ENCODE measurements around the gene CAMP.
"Not testable (repeated sequence)": the region's sequence is repeated elsewhere in the genome, so short reads cannot be mapped to it uniquely, and the experiment has no call there.

CAMP gene

DNA sequence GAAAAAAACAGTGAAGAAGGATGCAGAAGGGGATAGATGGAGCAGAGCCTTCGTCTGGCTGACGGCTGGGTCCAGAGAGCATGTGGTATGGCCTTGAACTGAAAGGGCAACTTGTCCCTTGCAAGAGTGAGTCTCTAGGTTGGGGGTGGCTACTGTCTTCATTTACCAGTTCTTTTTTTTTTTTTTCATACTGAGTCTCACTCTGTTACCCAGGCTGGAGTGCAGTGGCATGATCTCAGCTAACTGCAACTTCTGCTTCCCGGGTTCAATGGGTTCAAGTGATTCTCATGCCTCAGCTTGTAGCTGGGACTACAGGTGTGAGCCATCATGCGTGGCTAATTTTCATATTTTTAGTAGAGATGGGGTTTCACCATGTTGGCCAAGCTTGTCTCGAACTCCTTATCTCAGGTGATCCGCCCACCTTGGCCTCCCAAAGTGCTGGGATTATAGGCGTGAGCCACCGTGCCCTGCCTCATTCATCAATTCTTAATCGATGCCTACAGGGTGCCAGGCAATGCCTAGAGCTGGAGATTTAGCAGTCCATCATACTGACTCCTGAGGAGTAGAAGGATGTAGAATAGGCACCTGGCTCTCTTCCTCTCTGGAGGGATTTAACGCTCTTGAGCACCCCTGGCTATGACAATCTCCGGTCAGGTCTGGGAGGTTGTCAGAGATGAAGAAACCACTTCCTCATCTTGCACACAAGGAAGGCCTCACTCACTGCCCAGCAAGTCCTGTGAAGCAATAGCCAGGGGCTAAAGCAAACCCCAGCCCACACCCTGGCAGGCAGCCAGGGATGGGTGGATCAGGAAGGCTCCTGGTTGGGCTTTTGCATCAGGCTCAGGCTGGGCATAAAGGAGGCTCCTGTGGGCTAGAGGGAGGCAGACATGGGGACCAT is at the start of gene CAMP:
TSS of gene CAMP (plus strand) at position 880 of the 898 bp plus-strand sequence. CDS start at position 897, 17 bp downstream.
- peak; percentile 27 for DNase-seq (ENCODE audit: low read depth)

GRCh38 chr3:48178072-48178471 is 45.2 kb upstream of the CAMP start:
- DNase-seq (ENCODE audit: low read depth), result no peak

GRCh38 chr3:48180021-48180420 is 43.3 kb upstream of the CAMP start:
- DNase-seq (ENCODE audit: low read depth), result no peak

DNA sequence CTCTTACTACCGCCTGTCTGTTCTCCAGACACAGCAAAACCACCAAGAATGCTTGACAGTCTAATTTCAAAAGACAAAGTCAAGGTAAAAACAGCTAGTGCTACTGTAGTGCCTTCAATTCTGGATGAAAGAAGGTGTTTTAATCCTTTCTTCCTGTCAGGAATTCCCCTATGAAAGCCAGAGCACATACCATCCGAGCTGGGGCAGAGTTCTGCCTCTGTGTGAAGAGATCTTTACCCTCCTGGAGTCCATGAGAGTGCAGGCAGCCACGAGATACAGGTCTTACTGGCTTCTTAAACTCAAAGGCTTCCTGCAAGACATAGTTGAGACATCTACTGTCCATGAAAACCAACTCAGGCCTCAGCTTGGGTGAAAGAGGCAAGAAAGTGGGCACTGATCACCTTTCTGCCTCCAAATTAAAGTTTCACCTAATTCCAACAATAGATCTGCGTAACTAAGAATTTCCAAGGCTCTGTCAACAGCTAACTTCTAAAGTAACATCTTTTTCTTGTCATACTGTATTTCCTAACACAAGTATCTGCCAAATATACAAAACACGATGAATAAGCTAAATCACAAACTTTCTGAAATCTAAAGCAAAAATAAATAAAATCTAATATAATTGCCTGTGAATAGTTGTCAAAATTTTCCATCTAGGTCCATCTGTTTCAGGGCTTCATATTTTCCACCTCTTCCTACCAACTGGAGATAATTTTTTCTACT is 42.6 kb upstream of the CAMP start:
- no peak for DNase-seq (ENCODE audit: low read depth)

DNA sequence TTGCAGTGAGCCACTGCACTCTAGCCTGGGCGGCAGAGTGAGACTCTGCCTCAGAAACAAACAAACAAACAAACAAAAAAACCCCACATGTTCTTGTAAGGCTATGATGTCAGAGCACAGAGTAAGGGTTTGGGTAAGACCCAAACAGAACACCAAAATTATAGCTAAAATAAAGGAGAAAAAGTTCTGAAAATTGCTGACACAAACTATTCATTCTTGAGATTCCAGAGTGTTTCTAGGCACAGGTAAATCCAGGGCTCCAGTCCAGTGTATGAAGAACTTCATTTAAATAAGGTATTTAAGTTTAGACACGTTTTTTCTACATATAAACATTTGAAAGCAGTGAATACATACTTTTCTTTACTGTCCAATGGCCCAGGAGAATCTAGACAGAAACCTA is 39.0 kb upstream of the CAMP start:
- no peak for DNase-seq (ENCODE audit: low read depth)

GRCh38 chr3:48185129-48185528 is 38.2 kb upstream of the CAMP start:
- no peak for DNase-seq (ENCODE audit: low read depth)

DNA sequence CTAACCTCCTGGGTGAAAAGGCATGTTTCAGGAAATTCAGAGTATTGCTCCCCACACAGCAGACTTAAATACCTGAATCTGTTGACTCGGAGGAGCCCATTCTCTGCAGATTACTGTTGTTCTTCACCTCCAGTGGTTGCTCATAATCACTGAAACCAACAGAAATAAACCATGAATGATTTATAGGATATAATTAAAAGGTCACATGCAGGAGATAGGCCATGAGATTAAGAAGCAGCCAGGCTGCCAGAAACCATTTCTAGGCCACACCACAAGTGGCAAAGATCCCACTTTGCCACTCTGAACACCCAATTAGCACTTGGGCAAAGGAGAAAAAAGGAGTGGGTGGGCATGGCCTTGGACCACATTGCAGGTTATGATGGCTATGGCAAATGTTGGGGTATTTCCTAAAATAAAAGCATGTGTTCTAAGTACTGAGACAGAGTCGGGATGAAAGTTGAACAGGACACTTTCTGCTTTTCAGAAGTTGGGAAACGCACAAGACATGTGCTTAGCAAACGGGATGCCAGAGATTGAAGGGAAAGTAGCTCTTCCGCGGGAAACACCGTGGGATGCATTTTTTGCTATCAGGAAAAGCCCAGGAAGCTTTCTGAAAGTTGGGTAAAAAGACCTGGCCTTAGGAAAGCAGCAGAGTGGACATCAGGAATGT is 36.5 kb upstream of the CAMP start:
- peak; percentile 24 for DNase-seq (ENCODE audit: low read depth)

DNA sequence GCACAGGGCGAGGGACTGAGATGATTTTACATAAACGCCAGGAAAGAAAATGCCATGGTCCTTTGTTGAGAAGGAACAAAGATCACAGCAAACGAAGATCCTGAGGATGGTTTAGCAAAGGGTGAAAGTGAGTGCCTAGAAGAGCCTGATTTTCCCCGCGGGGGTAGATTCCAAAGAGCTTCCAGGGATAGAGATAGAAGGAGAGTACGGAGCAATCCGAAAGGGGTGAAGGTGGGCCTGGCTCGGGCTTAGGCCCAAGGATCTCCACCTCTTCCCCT is 36.1 kb upstream of the CAMP start:
- DNase-seq (ENCODE audit: low read depth), result no peak

- DNase-seq (ENCODE audit: low read depth), result peak; percentile 71
Measured at GRCh38 chr3:48187579-48188265, 35.6 kb upstream of the CAMP start.

DNA sequence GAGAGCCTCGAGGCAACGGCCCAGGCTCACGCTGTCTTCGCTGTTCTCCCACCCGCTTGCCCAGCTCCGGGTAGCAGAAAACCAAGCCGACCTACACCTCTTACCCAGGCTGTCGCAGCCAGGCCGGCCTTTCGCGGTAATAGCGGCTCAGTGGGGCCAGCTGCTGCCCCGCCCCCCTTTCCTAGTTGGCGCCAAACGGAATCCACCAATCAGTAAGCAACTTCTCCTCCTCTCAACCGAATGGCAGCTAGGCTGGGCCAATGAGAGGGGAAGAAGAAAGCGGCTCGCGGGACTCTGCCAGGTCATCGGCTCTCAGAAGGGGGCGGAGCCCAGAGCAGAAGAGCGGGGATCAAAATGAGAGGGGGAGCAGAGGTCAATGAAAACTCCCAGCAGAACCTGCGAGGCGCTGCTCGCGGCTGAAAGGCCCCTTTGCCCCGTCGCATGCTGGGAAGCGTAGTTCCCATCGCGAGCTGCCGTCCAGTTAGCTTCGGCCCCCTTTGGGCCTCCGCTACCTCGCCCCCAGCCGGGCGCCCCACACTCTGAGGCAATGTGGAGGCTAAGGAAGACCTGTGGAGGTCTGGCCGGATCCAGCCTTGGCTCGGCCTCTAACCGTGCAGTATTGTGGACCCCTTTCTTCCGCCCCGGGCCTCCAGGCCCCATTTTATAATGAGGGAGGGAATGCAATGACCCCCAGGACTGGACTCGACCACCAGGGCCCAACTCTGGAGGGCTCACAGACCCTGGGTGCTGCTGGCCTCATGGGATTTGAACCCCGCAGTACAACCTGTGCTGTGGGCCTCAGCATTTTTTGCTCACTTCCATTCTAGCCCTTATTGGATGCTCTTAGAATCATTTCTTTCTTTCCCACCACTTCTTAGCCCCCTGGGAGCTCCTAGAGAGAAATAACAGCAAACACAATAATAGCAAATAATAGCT is 34.8 kb upstream of the CAMP start, which contains the start of gene CDC25A:
TSS of gene CDC25A (minus strand) at position 152 of the 936 bp plus-strand sequence. CDS start 470 bp downstream, outside the sequence.
- DNase-seq (ENCODE audit: low read depth), result peak; percentile 98

GRCh38 chr3:48189321-48189720 is 34.0 kb upstream of the CAMP start:
- DNase-seq (ENCODE audit: low read depth), result no peak

DNA sequence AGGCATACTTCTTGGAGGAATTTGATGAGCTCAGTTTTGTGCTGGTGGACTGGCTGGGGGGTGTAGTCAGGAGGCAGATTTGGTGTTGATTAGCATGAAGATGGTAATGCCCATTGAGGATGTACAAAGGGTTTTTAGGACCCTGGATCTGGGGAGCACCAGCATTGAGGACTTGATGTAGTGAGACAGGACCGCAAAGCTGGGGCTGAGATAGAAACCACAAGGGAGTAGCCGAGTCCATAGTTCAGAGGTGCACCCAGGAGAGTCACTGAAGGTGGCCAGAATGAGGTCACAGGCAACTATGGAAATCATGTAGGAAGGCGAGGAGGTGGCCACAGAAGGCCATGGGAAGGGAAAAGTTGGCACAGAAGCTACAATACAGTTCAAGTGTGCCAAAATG is 32.4 kb upstream of the CAMP start:
- DNase-seq (ENCODE audit: low read depth), result no peak

DNA sequence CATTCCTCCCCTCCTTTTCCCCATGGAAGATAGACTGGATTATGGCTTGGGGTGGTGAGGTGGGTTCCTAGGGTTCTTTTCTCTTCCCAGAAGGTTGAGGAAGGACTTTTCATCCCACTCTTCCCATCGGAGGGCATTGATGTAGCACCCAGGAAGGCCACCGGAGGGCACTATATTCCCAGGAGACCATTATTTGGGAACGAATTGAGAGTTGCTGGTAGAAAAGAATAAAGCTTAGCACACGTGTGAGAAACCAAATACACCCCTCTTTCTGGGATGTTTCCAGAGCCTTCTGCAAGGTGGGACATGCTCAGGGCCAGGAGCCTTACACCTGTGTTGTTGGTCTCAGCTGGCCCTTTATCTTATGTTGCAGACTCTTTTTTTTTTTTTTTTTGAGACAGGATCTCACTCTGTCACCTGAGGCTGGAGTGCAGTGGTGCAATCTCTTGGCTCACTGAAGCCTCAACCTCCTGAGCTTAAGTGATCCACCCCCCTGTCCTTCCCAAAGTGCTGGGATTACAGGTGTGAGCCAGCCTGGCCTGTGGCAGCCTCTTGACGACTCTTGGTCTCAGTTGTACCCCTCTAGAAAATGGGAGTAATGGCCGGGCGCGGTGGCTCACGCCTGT is 28.7 kb upstream of the CAMP start:
- peak; percentile 35 for DNase-seq (ENCODE audit: low read depth)

- DNase-seq (ENCODE audit: low read depth), result no peak
Measured at GRCh38 chr3:48196611-48197010, 26.7 kb upstream of the CAMP start.

GRCh38 chr3:48199117-48199516 is 24.2 kb upstream of the CAMP start:
- no peak for DNase-seq (ENCODE audit: low read depth)

DNA sequence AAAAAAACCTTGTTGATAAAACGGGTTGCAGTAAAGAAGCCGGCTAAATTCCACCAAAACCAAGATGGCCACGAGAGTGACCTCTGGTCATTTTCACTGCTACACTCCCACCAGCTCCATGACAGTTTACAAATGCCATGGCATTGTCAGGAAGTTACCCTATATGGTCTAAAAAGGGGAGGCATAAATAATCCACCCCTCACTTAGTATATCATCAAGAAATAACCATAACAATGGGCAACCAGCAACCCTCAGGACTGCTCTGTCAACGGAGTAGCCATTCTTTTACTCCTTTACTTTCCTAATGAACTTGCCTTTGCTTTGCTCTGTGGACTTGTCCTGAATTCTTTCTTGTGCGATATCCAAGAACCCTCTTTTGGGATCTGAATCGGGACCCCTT is 20.7 kb upstream of the CAMP start:
- DNase-seq (ENCODE audit: low read depth), result no peak

GRCh38 chr3:48208076-48208475 is 15.2 kb upstream of the CAMP start:
- DNase-seq (ENCODE audit: low read depth), result no peak

DNA sequence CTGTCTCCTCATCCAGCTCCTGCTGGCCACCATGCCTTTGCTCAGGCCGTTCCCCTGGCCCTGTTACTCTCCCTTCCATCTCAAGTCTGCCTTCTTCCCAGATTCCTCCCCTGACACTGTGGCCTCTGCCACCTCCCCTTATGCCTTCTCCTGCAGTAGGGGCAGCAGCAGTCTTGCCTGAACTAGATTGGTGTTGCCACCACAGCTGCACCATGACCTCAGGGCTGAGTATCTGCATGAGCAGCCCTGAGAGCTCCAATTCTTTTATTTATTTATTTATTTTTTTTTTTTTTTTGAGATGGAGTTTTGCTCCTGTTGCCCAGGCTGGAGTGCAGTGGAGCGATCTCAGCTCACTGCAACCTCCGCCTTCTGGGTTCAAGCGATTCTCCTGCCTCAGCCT is 13.8 kb upstream of the CAMP start:
- no peak for DNase-seq (ENCODE audit: low read depth)

- not testable (repeated sequence) for DNase-seq (ENCODE audit: low read depth)
Measured at GRCh38 chr3:48210534-48210933, 12.8 kb upstream of the CAMP start.

DNA sequence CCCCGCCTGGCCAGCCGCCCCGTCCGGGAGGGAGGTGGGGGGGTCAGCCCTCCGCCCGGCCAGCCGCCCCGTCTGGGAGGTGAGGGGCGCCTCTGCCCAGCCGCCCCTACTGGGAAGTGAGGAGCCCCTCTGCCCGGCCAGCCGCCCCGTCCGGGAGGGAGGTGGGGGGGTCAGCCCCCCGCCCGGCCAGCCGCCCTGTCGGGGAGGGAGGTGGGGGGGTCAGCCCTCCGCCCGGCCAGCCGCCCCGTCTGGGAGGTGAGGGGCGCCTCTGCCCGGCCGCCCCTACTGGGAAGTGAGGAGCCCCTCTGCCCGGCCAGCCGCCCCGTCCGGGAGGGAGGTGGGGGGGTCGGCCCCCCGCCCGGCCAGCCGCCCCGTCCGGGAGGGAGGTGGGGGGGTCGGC is 11.5 kb upstream of the CAMP start:
- DNase-seq (ENCODE audit: low read depth), result not testable (repeated sequence)

DNA sequence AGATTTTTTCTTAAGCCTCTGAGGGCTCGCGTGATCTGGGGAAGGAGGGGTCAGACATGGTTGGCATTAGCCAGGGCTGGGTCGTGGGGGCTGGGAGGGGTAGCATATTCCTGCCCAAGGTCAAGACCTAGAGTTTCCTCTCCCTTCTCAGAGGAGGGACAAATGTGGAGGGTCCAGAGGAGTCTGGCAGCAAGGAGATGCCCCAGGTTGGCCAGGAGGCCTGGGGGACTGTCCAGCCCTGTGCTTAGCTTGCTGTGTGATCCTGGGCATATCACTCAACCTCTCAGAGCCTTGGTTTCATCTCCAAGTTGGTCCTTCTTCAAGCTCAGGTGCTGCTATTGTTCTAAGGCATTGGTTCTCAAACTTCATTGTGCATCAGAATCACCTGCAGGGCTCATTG is 9.1 kb upstream of the CAMP start:
- no peak for DNase-seq (ENCODE audit: low read depth)
